HUDEP-2 (cell line): ENCODE measurements around the gene P2RY8.
"Not testable (repeated sequence)": the region's sequence is repeated elsewhere in the genome, so short reads cannot be mapped to it uniquely, and the experiment has no call there.

Source experiments
- DNase-seq, 76 experiments: peaks; one replicate each; lab custom pipeline; 2025; ENCODE audit not compliant: unreplicated experiment in 76 of 76; lab: John Stamatoyannopoulos, UW

Gene P2RY8

DNA sequence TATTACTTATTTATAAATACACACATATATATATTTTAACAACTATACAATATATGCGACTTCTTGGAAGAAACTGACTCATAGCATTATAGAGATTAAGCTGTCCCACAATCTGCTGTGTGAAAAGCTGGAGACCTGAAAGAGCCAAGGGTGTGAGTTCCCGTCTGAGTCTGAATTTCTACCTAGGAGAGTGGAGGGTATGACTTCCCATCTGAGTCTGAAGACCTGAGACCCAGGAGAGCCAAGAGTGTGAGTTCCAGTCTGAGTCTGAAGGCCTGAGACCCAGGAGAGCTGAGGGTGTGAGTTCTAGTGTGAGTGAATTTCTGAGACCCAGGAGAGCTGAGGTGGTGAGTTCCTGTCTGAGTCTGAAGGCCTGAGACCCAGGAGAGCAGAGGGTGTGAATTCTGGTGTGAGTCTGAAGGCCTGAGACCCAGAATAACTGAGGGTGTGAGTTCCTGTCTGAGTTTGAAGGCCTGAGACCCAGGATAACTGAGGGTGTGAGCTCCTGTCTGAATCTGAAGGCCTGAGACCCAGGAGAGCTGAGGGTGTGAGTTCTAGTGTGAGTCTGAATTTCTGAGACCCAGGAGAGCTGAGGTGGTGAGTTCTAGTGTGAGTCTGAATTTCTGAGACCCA is 8.9 kb upstream of the P2RY8 start:
- DNase-seq: no peak

DNA sequence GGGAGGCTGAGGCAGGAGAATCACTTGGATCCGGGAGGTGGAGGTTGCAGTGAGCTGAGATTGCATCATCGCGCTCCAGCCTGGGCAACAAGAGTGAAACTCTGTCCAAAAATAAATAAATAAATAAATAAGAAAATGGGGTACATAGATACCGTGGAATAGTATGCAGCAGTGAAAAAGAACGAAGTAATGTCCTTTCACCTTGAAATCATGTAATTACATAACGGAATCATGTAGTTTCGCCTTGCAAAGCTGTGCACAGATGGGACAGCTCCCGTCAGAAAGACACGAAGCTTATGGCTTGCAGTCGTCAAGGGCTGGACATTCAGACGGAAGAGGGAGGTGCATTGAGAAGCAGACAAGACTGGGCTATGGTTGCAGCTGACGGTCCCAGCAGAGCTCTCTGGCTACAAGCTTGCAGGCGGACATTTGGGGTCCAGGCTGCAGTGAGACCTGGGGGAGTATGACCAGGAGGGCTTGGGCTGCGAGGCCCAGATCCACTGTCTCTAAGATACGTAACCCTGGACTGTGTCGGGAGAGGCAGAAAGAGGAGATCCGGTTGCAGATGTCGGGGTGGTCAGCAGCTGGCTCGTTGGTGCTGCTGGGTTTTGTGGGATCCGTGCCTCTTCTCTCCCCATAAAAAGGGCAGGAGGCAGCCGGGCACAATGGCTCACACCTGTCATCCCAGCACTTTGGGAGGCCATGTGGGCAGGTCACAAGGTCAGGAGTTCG is 6.2 kb upstream of the P2RY8 start:
- DNase-seq: no peak

DNA sequence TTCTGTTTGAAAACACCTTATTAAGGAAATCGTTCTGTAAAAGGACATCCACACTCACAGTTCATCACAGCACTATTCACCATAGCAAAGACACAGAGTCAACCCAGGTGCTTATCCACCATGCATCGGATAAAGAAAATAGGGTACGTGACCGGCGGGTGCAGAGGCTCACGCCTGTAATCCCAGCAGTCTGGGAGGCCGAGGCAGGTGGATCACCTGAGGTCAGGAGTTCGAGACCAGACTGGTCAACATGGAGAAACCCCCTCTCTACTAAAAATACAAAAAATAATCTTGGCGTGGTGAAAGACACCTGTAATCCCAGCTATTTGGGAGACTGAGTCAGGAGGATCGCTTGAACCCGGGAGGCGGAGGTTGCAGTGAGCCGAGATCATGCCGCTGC is 2.2 kb upstream of the P2RY8 start:
- DNase-seq: not testable (repeated sequence)

DNA sequence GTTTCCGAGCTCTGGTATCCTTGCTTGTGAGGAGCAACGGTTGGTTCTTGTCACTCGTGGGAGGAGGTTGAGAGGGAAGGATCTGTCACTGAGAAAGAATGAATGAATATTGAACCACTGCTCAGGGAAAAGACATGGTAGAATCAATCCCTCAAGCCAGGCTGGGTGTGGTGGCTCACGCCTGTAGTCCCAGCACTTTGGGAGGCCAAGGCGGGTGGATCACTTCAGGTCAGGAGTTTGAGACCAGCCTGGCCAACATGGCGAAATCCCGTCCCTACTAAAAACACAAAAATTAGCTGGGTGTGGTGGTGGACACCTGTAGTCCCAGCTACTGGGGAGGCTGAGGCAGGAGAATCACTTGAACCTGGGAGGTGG is 718 bp upstream of the P2RY8 start:
- DNase-seq: not testable (repeated sequence)

DNA sequence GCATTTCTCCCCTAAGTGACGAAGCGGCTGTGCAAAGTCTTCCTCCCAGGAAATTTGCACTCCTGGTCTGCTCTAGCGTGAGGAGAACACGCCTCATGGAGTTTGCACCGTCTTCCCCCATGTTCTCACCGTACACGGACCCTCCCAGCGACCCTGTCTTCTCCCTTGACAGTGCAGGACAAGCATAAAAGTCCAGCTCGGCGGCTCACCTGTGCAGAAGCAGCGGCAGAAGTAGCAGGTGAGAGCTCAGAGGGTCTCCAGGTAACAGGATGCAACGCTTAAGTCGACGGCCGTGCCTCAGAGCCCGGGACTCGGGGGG is 314 bp downstream of the P2RY8 start:
- DNase-seq: peak in 7 of 76 experiments; percentile 9 to 50 (median 37)

DNA sequence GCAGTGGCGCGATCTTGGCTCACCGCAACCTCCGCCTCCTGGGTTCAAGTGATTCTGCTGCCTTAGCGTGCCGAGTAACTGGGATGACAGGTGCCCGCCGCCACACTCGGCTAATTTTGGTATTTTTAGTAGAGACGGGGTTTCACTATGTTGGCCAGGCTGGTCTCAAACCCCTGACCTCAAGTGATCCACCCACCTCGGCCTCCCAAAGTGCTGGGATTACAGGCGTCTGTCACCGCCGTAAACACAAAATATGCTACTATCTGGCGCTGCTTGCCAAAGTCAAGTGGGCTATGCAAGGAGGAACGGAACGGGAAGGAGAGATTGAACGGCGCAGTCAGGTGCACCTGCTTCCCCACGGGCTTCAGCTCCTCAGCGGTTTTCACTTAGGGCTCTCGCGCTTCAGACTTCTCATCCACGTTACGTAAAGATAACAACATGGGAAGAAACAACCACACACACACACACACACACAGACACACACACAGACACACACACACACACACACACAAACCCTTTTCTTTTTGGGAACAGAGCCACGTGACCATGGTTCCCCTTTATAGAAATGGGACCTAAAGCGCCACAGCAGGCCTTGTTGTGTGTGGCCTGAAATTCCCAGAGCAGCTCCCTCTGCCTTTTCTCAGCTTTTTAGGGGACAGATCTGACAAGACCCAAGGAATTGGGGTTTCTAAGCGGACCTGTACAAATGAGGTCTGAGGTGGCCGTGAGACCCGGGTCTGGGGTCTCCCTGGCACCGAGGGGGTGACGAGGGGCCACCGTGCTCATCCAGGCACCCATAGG is 1.5 kb downstream of the P2RY8 start:
- peak in 48 of 76 experiments; percentile 1 to 65 (median 14) for DNase-seq

DNA sequence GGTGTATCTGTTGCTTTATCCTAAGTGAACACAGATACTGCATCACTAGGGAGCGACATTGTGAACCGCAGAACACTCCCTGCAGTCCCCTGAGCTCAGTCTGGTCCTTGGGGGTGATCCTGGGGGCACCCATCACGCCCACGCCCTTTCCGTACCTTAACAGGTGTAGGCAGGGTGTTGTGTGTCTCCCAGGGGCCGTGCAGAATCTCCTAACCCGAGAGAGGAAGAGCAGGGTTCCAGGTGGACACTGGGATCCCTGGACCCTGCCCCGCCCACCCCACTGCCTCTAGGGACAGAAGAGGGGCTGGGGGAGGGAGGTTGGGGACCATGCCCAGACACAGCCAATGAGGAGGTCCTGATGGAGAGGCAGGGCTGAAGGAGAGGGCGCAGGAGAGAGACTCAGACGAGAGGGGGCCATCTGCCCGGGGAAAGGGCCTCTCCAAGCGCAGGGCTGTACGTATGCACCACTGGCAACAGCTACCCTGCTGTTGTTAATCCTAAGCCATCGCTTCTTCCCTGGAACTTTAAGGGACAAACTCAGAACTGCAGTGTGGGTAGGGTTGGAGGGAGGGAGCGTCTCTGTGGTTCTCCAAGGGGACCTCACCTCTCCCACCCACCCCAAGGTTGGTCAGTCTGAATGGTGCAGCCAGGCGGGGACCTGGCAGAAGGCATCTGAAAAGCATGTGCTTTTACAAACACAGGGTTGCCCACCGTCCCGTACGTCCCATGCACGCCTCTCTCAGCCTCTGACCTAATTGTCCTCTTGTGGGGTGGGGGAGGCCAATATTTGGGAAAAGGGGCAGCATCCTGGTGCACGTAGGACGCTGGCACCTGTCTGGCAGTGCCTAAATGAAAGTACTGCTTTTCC is 2.5 kb downstream of the P2RY8 start:
- DNase-seq: peak in 35 of 76 experiments; percentile 1 to 49 (median 11)

DNA sequence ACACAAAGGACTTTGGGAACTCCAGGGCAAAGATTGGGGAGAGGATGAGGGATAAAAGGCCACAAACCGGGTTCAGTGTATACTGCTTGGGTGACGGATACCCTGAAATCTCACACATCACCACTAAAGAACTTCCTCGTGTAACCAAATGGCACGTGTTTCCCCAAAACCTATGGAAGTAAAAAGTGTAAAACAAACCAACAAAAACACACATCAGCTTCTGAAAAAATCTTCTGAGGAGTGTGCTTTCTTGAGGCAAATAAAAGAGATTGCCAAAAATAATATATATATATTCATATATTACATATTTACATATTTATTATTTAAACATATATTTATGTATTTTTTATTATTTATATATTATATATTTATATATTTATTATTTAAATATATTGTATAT is 3.9 kb downstream of the P2RY8 start:
- no peak for DNase-seq

DNA sequence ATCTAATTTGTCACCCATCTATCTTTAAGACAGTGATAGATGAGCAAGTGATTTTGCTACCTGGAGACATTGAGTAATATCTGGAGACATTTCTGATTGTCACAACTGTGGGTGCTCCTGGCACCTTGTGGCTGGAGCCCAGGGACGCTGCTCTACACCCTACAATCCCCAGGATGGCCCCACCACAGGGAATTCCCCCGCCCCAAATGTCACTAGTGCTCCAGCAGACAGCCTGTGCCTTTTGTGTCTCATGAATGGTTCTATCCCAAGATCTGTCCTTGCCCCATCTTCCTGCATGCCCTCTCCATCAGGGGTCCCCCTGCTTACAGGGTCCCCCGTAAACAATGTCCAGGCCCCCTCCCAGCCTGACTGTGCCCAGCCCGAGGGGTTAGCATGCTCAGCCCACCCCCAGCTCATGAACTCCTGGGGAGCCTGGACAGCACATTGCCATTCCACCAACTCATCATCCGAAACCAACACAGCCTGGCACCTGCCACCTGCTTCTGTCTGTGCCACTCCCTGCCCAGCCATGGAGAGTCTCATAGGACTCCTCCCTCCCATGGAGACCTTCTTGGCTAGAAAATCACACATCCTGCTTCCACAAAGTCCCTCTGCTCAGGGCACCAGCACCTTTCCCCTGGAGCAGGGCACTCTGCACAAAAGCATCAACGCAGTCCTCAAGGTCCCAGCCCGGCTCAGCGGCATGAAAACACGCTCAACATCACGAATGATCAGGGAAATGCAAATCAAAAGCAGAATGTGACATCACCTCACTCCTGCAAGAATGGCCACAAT is 5.7 kb downstream of the P2RY8 start:
- DNase-seq: no peak

DNA sequence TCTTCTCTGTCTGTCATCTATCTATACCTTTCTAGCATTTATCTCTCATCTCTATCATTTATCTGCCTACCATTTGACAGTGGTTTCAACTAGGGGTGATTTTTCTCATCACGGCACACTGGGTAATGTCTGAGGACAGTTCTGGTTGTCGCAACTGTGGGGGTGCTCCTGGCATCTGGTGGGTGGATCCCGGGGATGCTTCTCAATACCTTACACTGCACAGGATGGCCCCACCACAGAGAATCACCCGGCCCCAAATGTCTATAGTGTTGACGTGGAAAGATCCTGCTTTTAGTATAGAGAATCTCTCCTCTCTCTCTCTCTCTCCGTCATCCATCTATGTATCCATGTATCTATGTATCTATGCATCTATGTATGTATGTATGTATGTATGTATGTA is 7.2 kb downstream of the P2RY8 start:
- DNase-seq: no peak

DNA sequence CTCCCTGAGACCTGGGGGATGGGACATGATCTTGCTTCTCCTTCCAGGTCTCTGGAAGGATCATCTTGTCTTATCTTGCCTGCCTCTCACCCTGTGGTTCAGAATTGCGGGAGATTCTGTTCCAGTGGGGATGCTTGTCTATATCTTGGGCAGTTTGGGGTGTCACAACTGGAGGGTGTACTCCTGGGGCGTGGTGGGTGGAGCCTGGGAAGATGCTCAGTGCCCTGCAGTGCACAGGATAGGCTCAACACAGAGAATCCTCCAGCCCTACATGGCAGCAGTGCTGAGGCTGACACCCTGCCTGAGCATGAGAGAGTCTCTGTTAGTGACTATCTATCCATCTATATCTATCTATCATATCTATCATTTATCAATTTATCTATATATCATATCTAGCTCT is 7.7 kb downstream of the P2RY8 start:
- no peak for DNase-seq

DNA sequence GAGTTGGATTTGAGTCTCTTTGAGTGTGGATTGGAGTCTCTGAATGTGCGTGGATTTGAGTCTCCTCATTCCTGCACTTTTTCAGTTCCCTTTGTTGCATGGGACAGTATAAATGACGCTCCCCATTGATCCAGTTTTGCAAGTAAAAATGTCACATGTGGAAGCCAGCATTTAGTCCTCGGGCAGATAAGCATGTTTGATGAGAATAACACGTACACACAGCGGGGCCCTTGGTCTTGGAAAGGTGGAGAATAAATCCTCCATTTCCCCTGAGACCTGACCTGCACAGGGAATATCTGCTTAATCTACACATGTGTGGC is 8.1 kb downstream of the P2RY8 start:
- DNase-seq: no peak

DNA sequence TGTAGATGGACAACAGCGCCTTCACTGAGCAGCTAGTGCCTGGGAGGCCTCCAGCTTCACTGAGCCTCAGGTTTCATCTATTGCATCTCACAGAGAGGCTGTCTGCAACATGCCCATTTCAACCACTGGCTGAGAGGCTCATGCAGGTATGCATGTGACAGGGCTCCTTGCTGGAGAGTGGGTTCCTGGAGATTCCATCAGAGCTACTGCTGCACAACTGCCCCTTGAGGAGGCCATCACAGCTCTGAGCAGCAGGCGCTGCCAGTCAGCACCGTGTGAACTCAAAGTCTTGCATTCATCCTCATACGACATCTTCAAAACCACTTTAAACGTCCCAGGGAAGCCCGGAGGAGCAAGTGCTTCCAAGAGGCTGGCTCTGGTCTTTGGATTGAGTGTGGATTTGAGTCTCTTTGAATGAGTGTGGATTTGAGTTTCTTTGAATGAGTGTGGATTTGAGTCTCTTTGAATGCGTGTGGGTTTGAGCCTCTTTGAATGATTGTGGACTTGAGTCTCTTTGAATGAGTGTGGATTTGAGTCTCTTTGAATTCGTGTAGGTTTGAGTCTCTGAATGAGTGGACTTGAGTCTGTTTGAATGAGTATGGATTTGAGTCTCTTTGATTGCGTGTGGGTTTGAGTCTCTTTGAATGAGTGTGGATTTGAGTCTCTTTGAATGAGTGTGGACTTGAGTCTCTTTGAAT is 8.7 kb downstream of the P2RY8 start:
- DNase-seq: no peak

DNA sequence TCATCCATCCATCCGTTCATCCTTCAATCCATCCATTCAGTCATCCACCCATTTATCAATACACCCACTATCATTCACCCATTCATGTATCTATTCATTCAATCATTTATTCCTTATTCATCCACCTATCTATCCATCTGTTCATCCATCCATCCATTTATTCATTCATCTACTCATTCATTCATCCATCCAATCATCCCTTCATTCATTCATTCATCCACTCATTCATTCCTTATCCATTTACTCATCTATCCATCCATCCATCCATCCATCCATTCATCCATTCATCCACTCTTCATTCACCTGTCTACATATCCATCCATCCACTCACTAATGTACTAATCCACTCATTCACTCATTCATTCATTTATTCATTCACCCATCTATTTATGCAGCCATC is 9.5 kb downstream of the P2RY8 start:
- no peak for DNase-seq

DNA sequence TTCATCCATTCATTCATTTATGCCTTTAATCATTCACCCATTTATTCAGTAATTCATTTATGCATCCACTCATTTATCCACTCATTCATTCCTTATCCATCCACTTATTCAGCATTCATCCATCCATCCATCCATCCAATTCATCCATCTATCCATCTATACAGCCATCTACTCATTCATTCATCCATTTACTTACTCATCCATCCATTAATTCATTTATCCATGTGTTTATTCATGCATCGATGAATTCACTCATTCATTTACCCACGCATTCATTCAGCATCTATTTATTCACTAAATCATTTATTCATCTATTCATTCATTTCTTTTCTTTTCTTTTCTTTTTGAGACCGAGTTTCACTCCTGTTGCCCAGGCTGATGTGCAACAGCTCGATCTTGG is 10.4 kb downstream of the P2RY8 start:
- DNase-seq: no peak

DNA sequence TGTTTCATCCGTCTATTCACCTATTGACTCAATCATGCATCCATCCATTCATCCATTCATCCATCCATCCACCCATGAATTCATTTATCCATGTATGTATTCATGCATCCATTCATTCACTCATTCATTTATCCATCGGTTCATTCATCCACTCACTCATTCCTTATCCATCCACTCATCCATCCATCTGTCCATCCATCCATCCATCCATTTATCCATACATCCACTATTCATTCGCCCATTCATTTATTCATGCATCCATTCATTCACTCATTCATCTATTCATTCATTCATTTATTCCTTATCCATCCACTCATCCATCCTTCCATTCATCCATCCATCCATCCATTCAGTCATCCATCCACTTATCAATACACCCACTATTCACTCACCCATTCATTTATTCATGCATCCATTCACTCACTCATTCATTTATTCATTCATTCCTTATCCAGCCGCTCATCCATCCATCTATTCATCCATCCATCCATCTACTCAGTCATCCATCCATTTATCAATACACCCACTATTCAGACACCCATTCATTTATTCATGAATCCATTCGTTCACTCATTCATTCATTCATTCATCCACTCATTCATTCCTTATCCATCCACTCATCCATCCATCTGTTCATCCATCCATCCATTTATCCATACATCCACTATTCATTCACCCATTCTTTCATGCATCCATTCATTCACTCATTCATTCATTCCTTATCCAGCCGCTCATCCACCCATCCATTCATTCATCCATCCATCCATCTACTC is 11.2 kb downstream of the P2RY8 start:
- no peak for DNase-seq

DNA sequence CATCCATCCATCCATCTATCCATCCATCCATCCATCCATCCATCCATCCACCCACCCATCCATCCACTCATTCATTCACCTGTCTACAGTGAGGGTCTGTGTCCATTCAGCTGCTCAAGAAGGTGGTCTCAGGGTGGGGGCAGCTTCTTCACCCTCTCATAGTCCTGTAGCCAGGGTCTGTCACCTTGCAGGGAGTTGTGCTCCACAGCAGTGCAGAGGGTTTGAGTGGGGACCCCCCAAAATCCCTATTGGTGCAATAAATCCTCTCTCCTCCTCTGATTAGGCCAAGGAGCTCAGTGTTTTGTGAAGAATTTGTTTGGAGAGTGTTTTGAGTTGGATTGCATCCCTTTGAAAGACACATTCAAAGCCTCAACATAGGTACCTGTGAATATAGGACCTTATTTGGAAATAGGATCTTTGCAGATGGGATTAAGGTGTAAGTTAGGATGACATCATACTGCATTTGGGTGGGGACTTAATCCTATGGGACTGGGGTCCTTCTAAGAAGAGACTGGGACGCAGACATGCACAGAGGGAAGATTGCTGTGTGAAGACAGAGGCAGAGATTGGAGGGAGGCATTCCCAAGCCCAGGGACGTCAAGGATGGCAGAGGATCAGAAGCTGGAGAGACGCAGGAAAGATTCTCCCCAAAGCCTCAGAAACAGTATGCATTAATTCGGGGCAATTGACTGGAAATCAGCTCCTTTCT is 12.0 kb downstream of the P2RY8 start:
- no peak for DNase-seq

DNA sequence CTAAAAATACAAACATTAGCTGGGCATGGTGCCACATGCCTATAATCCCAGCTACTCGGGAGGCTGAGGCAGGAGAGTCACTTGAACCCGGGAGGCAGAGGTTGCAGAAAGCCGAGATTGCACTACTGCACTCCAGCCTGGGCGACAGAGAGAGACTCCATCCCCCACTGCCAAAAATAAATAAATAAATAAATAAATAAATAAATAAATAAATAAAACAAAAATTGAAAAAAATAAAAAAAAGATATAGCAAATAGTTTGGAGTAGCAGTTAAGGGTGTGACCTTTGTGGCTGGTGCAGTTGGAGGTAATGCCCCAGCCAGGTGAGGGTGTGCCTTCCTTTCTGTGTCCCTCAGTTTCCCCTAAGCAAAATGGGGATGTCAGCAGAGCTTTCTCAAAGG is 14.1 kb downstream of the P2RY8 start:
- not testable (repeated sequence) for DNase-seq
